K562 (cell line): Measurements from ENCODE around the gene WDPCP. TPM values are rescaled to one million over a fixed set of nuclear protein-coding genes. Genes with fewer than 3 reads are reported as not detected.

Experiments used
- ATAC-seq: fragments of 200-7000 bp; cut with Tn5 transposase; 3 replicates; pipeline ENCODE4 v1.9.1; 2020; ENCODE audit warnings: moderate library complexity
- BruUV-seq: library from RNA; stranded (reverse); fragments of 400-500 nt; replicated peaks from 2 replicates; lab custom pipeline; 2021; lab: Mats Ljungman, UMichigan
- CTCF ChIA-PET: fragments of 300-600 bp; formaldehyde crosslinking; extraction: SDS; loops from one replicate; lab custom pipeline; 2021; ENCODE audit warnings: low intra/inter-chr PET ratio; lab: Yijun Ruan, JAX
- POLR2A ChIA-PET: fragments of 300-600, 350-650 bp; sonication (Branson Sonifier 250); formaldehyde crosslinking; extraction: SDS; loops from one replicate; lab custom pipeline; 2021; ENCODE audit warnings: antibody characterized with exemption, inconsistent platforms; lab: Yijun Ruan, JAX
- DNase-seq, 4 experiments: peaks; one replicate each; pipeline versions ENCODE4 v3.0.0 to v3.0.0-alpha.2; 2011 to 2018; ENCODE audit warnings: low spot score in 3 of 4, mixed read lengths in 3 of 4; ENCODE audit errors: extremely low read depth in 1 of 4
- FAIRE-seq: peaks from 2 replicates; lab custom pipeline; 2011; peaks lifted over from hg19 to GRCh38; lab: Jason Lieb, UNC
- H2AFZ ChIP-seq: 2 replicates; pipeline ENCODE4 v1.6.0; 2011; ENCODE audit warnings: low read depth, low read length, control low read depth, inconsistent platforms
- H3K27ac ChIP-seq: fragments of 200-600 bp; 3 replicates; pipeline ENCODE4 v1.8.0; 2011; ENCODE audit warnings: low read depth, mild to moderate bottlenecking, control low read depth, inconsistent platforms, low read length, moderate library complexity, mixed read lengths; ENCODE audit errors: extremely low read depth
- H3K27me3 ChIP-seq, 2 experiments: fragments of 300-600 bp in 1 of 2; 2 replicates in 1 of 2; 3 replicates in 1 of 2; pipeline versions ENCODE4 v1.6.0 to v1.8.0; 2011; ENCODE audit warnings: inconsistent platforms in 2 of 2, low read length in 2 of 2, mild to moderate bottlenecking in 1 of 2, mixed read lengths in 1 of 2, moderate library complexity in 1 of 2; ENCODE audit not compliant: control insufficient read depth in 2 of 2, insufficient read depth in 2 of 2
- H3K36me3 ChIP-seq: fragments of 300-600 bp; 3 replicates; pipeline ENCODE4 v1.8.0; 2011; ENCODE audit warnings: mild to moderate bottlenecking, low read length, inconsistent platforms; ENCODE audit not compliant: control insufficient read depth, insufficient read depth
- H3K4me1 ChIP-seq, 2 experiments: fragments of 200-600 bp in 1 of 2; replicated peaks in 1 of 2; 2 replicates in 1 of 2; 3 replicates in 1 of 2; pipeline versions ENCODE4 v1.5.1 to v1.8.0; 2011; ENCODE audit warnings: inconsistent platforms in 2 of 2, low read length in 2 of 2, mild to moderate bottlenecking in 1 of 2, mixed read lengths in 1 of 2, moderate library complexity in 1 of 2; ENCODE audit not compliant: control insufficient read depth in 2 of 2, insufficient read depth in 2 of 2
- H3K4me2 ChIP-seq: 2 replicates; pipeline ENCODE4 v1.6.1; 2011; ENCODE audit warnings: low read length, control low read depth, inconsistent platforms, mixed read lengths; ENCODE audit not compliant: insufficient read depth
- H3K4me3 ChIP-seq: fragments of 200-600 bp; sonication (generic), shearing (Covaris generic); 2 replicates; pipeline ENCODE4 v1.5.1; 2016; ENCODE audit warnings: control low read depth, inconsistent platforms
- H3K79me2 ChIP-seq: fragments of 200-600 bp; 3 replicates; pipeline ENCODE4 v1.8.0; 2011; ENCODE audit warnings: low read length, inconsistent platforms; ENCODE audit not compliant: control insufficient read depth, insufficient read depth
- H3K9ac ChIP-seq, 2 experiments: 2 replicates each; pipeline versions ENCODE4 v1.6.0 to v1.6.1; 2011; ENCODE audit warnings: low read depth in 2 of 2, low read length in 2 of 2, control low read depth in 1 of 2, inconsistent platforms in 1 of 2, mild to moderate bottlenecking in 1 of 2, mixed read lengths in 1 of 2; ENCODE audit not compliant: insufficient read depth in 1 of 2
- H3K9me1 ChIP-seq: one replicate; pipeline ENCODE4 v1.6.0; 2011; ENCODE audit warnings: inconsistent platforms, mild to moderate bottlenecking, low read length, moderate library complexity; ENCODE audit not compliant: control insufficient read depth, insufficient read depth
- H3K9me3 ChIP-seq: replicated peaks from 2 replicates; pipeline ENCODE4 v1.5.1; 2011; ENCODE audit warnings: low read depth, low read length, inconsistent platforms; ENCODE audit not compliant: control insufficient read depth, insufficient read depth
- H4K20me1 ChIP-seq: replicated peaks from 2 replicates; pipeline ENCODE4 v1.6.1; 2011; ENCODE audit warnings: low read length, inconsistent platforms, mixed read lengths; ENCODE audit not compliant: control insufficient read depth, insufficient read depth
- BRF2 ChIP-seq: IDR thresholded peaks from 3 replicates; pipeline ENCODE4 v1.6.1; 2011; ENCODE audit warnings: borderline replicate concordance, mild to moderate bottlenecking; ENCODE audit not compliant: insufficient read length, insufficient read depth
- CBX8 ChIP-seq: fragments of 200-600 bp; sonication (generic); IDR thresholded peaks from 2 replicates; pipeline ENCODE4 v1.6.1; 2012; ENCODE audit warnings: borderline replicate concordance, mixed run types, low read depth, mild to moderate bottlenecking, moderate library complexity, mixed read lengths, low read length, control low read depth, inconsistent platforms; ENCODE audit not compliant: poor library complexity, severe bottlenecking; ENCODE audit errors: extremely low read depth
- HDAC1 ChIP-seq, 2 experiments: fragments of 450-650 bp; IDR thresholded peaks; 2 replicates each; pipeline ENCODE4 v1.6.1; 2016 to 2017; ENCODE audit warnings: inconsistent platforms in 1 of 2, mild to moderate bottlenecking in 1 of 2, moderate library complexity in 1 of 2
- KDM1A ChIP-seq, 2 experiments: fragments of 450-650 bp; IDR thresholded peaks; 2 replicates each; pipeline ENCODE4 v1.6.1; 2016; ENCODE audit warnings: mild to moderate bottlenecking in 2 of 2
- PYGO2 ChIP-seq: fragments of 450-650 bp; IDR thresholded peaks from 2 replicates; pipeline ENCODE4 v1.6.1; 2016; ENCODE audit warnings: mild to moderate bottlenecking, missing genetic modification characterization, moderate library complexity, missing compliant biosample characterization
- YBX1 ChIP-seq: fragments of 450-650 bp; IDR thresholded peaks from 2 replicates; pipeline ENCODE4 v1.7.1; 2016; ENCODE audit warnings: mild to moderate bottlenecking
- WGBS: fragments of 100-300 bp; shearing (Covaris generic); methylation state at CpG from one replicate; pipeline ENCODE4 v1.1.6; 2016; ENCODE audit warnings: low coverage, mixed read lengths; ENCODE audit not compliant: insufficient coverage; ENCODE audit errors: missing lambda C conversion rate; 5-methylcytosine and 5-hydroxymethylcytosine counted together
- in situ Hi-C: fragments of 300-500 bp; cut with MboI; formaldehyde crosslinking; loops from 4 replicates; pipeline ENCODE4 v1.15.0; 2018; ENCODE audit warnings: inconsistent platforms, mixed read lengths
- intact Hi-C: fragments of 100-400 bp; cut with micrococcal nuclease; formaldehyde crosslinking; loops from 2 replicates; pipeline ENCODE4 v1.14.2; 2022
- polyA plus RNA-seq, 8 experiments: library from polyadenylated mRNA; depleted of rRNA in 4 of 8; stranded (reverse) in 5 of 8; unstranded in 3 of 8; fragments of >200 nt; fragmentation: Nextera tagmentation in 2 of 8; fragmentation: Illumina TruSeq in 1 of 8; extraction: Ambion mirVana in 2 of 8; extraction: Trizol in 1 of 8; gene quantifications; 2 replicates each; pipeline versions ENCODE4 v1.2.1 to v1.2.3, GENCODE V29; 2011 to 2014; ENCODE audit warnings: inconsistent platforms in 1 of 8, missing spikeins in 1 of 8
- total RNA-seq, 7 experiments: library from RNA; depleted of rRNA in 6 of 7; stranded (reverse); fragments of >200 nt in 6 of 7; fragmentation: Illumina TruSeq in 2 of 7; extraction: Trizol in 2 of 7; gene quantifications; 2 replicates each; pipeline versions ENCODE4 v1.2.1 to v1.2.3, GENCODE V29; 2011 to 2021; ENCODE audit warnings: low replicate concordance in 1 of 7

WDPCP gene
- total and polyA plus RNA-seq, 9 of the 15 experiments (the other 6 are each of a cell fraction or from before 2014, with no cell fraction given), result 1.4 to 6.4 (median 5.5) TPM

- ChIA-PET CTCF (no interaction called here), POLR2A (interaction anchor here (0.6 kb wide), 1 partner anchor 1450 kb away, joined by 3 read pairs; no protein-coding TSS in a partner anchor)
- H3K27me3 ChIP-seq, result no peaks in the 10 kb centered on the region
- FAIRE-seq, result no peak
- H4K20me1 ChIP-seq, result no peaks in the 10 kb centered on the region
- no peak for DNase-seq
- no peak overlapping the region for H3K4me3 ChIP-seq
- no peak overlapping the region for H3K4me2 ChIP-seq
- in situ Hi-C loops, result no loop called here
- H3K9ac ChIP-seq, result no peak overlapping the region
- no peak for ATAC-seq
- no peaks in the 10 kb centered on the region for H3K36me3 ChIP-seq
- H3K27ac ChIP-seq, result no peak overlapping the region
- BruUV-seq, result no TSS peak
- H2AFZ ChIP-seq, result no peak overlapping the region
- intact Hi-C loops, result loop anchor here (5.0 to 10.0 kb wide), 2 partner anchors 300 to 543 kb away; no protein-coding TSS in a partner anchor
- WGBS, result 50% methylated on average over 6 of the region's 6 CpGs
- H3K4me1 ChIP-seq, result no peaks in the 10 kb centered on the region
- H3K79me2 ChIP-seq, result no peaks in the 10 kb centered on the region
- H3K9me3 ChIP-seq, result no peaks in the 10 kb centered on the region
- TF ChIP-seq KDM1A (IDR thresholded peaks at IDR 0.05), result no peak
- TF ChIP-seq HDAC1 (IDR thresholded peaks at IDR 0.05), result no peak
- no peak for TF ChIP-seq YBX1
- no peak for TF ChIP-seq BRF2
- no peak for TF ChIP-seq CBX8
- TF ChIP-seq PYGO2 (tag), result no peak
- TF ChIP-seq, all 486 proteins: peak for 0
- no peaks in the 10 kb centered on the region for H3K9me1 ChIP-seq
Measured at GRCh38 chr2:63484901-63485300, 103.4 kb downstream of the WDPCP start.
